ENCODE data around the gene ITGB5.

Gene ITGB5

DNA sequence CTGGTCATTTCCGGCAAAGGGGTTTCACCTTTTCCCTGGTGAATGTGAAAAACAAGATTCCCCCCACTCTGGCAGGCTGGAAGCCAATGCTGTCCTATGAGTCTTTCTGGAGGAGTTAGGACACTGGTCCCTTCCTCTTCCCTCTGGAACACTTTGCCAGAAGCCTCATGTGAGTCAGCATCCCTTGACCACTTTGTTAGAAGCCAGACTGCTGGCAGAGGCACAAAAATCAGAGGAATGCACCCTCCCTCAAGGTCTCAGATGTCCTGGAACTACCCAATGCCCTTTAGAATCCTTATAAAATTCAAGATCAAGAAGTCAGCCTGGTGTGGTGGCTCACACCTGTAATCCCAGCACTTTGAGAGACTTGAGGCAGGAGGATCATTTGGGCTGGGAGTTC, 26.6 kb downstream of the ITGB5 start:
- DNase-seq = no peak

DNA sequence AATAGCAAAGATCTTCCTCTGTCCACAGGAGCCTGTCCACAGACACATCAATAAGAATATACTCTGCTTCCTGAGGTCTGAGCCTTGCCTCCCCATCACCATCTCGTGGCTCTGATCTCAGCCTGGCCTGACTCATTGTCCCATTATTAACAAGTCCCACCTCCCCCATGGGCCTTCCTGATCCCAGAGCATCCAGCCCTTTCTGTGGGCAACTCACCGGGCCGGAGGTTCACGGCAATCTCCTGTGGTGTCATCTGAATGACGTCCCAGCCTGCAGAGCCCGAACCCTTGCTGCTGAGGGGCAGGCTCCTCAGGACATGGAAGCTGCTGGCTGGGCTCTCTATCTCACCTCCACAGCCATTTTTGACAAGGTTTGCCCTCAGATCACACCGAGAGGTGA, 28.1 kb downstream of the ITGB5 start:
- DNase-seq = no peak

DNA sequence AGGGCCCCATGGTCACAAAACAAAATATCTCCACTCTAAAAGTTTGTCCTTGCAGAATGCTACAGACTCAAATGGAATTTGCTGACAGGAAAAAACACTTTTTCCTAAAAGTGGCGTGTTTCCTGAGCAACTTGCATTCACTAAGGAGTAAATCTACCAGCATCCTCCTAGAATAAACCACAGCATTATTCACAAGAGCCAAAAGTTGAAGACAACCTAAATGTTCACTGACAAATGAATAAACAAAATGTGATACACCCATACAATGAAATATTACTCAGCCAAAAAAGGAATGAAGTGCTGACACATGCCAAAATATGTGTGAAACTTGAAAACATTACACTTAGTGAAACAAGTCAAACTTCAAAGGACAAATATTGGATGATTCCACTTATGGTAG, 28.9 kb downstream of the ITGB5 start:
- no peak for DNase-seq

DNA sequence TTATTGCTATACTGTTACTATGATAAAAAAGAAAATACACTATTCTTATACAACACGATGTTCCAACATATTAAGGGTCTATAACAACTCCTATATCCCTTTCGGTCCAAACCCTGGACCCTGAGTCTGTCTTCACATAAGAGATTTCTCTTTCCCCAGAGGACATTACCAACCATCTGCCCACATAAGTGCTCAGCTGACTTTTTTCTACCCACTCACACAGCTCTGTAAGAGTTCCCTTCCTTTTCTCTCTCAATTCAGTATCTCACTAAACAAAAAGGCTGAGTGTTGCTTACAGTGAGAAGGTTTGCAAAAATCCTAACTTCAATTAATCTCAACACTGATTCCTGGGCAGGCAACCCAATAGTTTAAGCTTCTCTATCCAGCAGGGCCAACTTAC, 30.5 kb downstream of the ITGB5 start:
- DNase-seq = no peak

DNA sequence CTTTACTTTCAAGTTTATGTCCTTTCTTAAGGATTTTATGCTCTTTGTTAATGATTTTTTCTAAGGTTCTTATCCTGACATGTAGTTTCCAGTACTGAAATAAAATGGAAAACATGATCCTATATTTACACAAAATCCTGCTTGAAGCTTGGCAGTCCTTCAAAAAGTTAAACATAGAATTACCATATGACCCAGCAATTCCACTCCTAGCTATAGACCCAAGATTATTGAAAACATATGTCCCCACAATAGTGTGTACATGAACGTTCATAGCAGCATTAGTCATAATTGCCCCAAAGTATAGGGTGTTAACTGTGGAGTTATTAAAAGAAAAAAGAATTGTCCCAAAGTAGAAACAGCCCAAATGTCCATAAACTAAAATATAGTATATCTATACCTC, 33.2 kb downstream of the ITGB5 start:
- DNase-seq = no peak

DNA sequence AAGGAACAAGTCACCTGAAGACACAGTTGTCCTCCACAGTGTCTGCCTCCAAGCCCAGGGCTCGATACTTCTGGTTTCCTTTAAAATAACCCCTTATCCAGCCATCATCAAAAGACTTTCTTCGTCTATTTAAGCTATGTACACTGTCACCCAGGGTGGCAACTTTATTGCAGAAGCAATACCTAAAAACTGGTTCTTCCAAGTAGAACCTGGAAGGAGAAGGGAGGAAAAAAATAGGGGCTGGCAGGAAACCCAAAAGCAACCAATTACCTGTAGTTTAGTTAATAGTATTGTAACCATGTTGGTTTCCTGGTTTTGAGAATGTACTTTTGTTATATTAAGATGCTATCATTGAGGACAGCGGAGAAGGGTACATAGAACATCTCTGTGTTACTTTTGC, 33.7 kb downstream of the ITGB5 start:
- no peak for DNase-seq

DNA sequence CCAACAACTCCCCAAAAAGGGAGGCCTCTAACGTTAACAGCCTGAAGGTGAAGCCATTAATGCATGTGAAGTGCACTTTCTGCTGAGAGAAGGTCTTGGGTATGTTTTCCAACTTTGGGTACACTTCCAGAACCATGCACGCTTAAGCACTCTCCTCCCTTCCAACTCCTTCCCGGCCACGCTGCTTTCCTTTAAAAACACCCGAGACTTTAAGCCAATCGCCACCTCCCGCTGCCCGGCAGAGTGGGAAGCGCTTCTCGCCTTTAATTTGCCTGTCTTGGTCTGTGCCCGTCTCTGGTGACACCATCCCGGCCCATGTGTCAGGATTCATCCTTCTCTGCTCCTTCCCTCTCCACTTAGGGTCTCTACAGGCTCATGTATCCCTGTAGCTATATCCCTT, 35.3 kb downstream of the ITGB5 start:
- no peak for DNase-seq

DNA sequence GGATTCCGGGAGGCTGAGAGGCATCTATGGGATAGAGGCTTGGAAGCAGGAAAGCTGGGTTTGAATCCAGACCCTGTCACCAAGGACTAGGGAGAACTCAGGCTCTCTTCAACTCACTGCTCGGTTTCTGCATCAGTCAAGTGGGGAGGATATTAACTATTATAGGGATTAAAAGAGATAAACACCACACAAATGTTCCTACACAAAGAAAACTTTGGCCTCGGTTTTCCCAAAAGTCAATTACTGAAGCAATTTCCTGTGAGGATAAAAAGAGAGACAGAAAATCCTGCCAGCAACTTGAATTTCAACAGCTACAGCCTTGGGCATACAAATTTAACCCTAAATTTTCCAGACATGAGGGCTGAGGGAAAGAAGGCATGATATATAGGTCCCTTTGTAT, 36.0 kb downstream of the ITGB5 start:
- no peak for DNase-seq

DNA sequence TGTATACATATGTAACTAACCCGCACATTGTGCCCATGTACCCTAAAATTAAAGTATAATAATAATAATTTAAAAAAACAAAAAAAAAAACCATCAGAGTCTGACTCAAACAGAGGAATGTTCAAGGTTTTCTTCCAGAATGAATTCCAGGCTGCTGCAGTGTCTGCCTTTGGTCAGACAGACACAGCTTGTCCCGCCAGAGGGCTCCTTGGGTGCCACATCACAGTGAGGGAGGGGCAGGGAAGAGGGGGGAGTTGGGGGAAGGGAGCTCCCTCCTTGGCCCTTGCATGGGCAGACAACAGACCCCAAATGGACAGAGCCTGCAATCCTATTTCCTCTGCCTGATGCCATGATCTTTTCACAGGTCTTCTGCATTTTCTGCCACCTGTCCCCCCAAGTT, 36.5 kb downstream of the ITGB5 start:
- DNase-seq = no peak

DNA sequence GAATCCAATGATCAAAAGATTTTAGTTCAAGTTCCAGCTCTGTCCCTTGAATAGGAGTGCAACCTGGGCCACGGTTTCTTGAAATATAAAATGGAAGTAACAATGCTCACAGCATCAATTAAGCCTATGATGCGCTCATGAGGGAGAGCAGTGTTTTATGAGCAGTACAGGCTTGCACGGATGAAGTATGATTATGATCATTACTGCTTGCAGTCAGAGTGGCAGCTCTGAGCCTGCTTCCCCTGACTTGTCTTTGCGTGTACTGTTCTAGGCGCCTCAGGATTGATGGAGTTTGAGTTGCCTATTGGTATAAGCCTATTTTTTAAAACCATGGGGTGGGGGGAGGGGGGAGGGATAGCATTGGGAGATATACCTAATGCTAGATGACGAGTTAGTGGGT, 37.0 kb downstream of the ITGB5 start:
- no peak for DNase-seq

DNA sequence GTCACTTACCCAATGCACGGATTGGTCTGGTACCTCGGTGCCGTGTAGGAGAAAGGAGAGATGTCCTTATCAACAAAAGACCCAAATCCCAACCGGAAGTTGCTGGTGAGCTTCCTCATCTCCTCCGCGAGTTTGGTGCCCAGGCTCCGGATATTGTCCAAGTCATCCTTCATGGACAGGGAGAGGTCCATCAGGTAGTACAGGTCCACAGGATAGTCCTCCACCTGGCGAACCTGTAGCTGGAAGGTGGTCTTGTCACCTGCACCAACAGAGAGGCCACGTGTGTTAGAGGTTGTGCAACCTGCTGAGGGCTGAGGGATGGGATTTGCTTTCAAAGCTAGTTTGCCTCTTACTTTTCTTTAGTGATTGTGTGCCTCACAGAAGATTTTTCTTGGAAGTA, 38.9 kb downstream of the ITGB5 start:
- DNase-seq = no peak

DNA sequence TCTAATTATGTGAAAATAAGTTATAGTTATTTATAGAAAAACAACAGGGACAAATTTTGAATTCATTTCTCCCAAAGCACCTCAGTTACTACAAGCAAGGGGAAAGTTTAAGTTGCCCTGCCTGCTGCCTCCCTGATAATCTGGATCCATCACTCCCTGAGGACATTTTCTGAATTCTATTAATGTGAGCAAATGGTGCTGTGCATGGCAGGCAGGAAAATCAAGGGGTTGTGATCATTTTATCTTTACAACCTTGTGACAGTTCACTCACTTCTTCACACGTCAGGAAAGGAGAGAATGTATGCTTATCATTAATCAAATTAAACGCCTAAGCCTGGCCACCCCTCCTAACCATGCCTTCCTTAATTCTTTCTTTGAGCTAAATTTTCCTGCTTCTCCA, 39.3 kb downstream of the ITGB5 start:
- DNase-seq = no peak

DNA sequence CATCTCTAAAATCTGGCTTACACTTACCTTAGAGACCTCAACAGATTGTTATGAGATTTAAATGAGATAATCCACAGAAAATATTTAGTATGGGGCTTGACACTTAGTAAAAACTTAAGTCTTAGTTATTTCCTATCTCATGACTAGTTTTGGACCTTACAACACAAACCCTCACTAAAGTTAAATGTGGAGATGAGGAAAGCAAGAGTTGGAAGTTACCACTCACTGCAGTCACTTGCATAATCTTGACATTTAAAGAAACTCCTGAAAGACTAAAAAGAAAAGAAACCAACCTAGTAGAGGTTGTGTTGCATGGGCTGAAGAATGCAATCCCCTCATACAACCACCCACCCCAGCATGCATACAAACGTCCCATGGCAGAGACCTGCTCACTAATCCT, 40.1 kb downstream of the ITGB5 start:
- no peak for DNase-seq

DNA sequence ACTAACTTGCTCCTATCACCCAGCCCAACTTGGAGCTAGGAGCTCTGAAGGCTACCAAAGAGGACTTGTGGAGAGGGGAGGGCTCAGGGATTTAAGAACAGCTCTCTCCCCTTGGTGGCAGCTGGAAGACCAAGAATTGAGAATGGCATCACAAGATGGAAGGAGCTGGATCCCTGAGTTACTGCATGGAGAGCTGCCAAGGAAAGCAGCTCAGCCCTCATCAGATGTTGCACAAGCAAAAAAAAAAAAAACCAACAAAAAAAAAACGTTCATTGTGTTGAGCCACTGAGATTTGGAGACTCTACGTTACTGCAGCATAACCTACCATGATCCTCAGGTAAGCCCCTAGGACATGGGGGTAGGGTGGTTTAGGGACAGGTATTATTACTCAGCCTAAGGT, 41.0 kb downstream of the ITGB5 start:
- DNase-seq = no peak

DNA sequence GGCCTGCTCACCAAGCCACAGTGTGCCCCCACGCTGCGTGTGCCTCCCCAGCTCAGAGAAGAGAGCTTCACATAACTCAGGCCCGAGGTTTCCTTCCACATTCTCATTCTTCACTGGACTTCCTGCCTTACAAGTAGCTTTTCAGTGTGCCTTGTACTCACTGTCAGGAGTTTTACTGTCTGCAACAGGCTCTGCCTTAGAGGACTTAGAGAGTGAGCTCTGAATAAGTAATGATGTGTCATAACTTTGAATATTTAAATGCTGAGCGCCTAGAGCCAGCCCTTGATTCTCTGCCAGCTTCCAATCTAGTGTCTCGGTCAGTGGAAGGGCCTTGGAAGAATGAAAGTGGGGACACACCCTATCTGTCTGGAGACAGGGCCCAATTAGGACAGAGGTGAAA, 41.8 kb downstream of the ITGB5 start:
- no peak for DNase-seq

DNA sequence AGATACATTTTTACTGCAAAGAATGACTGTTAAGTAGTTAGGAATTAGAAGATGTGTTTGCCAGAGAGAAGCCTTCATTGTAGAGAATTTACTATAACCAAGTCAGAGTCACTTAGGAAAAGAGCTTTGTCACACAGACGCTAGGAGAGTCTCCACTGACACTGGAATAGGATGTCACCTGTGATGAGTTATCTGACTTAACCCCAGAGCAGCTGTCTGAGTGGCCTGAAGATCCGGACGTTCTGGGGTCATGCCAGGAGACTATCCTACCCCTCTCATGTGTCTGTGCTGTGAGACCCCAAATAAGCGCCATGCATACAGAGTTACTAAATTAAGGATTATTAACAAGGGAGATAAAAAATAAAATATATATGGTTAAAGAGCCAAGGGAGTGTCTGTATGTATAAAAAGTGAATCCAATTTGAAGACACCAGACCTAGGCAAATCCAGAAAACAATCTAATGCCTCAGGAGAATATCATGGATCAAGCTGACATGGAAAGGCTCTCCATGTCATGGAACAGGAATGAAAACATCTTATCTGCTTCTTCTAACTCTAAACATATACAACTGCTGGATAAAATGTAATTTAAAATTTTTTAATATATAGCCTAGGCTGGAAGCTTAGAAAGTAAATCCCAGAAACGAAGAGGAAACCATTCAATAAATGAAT, 43.5 kb downstream of the ITGB5 start:
- DNase-seq = no peak

DNA sequence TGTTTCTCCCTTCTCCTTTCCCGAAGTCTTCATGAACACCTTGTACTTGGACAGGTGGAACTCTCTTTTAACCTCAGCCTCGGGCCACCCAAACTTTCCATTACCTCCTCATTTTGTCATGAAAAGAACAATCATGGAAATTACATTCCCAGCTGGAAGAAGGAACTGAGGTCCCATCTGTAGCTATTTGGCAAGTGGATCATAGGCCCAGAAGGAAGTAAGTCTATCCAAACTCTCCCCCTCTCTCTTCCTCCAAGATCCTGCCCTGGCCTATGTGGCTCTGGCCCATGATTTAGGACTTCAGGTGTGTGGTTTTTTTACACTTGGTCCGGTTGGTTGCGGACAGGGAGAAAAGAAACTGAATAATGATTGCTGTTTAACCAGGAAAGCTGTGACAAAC, 44.1 kb downstream of the ITGB5 start:
- DNase-seq = no peak

DNA sequence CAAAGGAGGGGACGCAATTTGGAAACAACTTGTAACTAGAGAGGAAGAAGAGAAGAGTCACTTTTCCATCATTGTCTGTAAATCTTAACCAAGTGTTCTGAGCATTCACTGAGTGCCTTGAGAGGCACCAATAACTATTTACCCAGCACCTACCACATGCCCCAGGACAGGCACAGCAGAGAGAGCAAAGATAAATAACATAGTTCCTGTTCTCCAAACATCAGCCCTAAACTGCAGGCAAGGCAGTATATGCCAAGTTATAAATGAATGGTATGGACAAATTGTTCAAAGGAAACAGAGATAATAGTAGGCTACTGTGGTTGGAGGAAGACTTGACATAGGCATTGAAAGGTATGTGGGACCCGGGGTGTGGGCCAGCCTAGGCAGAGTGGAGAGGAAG, 45.6 kb downstream of the ITGB5 start:
- DNase-seq = no peak

DNA sequence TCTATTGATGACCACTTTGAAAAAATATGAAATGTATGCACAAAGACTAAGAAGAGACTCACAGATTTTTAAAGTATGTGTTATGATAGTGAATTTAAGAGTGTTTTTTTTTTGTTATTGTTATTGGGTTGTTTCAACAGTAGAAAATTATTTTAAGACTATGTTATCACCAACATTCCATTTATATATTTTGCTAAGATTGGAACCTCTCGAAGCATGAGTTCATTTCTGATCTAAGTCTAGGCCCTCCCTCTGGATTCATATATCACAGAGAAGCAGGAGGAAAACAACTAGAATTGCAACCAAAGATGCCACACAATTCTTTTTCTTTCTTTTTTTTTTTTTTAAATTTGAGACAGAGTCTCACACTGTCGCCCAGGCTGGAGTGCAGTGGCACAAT, 46.8 kb downstream of the ITGB5 start:
- DNase-seq = no peak

DNA sequence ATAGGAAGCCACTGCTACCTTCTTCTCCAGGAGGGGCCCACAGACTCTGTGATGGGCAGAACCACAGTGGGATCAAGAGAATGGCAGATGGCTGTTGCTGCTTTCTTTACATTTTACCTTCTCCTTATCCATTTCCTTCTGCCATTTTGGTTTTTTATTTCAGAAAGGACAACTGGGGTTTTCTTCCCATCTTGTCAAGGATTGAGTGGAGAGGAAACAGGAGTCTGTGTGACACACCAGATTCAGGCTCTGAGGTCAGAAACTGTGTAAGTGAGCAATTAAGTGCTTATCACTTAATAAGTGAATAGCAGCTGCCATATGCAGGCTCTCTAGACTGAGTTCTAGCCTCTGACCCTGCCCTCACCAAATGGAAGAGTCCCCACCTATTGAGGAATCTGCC, 47.3 kb downstream of the ITGB5 start:
- no peak for DNase-seq

DNA sequence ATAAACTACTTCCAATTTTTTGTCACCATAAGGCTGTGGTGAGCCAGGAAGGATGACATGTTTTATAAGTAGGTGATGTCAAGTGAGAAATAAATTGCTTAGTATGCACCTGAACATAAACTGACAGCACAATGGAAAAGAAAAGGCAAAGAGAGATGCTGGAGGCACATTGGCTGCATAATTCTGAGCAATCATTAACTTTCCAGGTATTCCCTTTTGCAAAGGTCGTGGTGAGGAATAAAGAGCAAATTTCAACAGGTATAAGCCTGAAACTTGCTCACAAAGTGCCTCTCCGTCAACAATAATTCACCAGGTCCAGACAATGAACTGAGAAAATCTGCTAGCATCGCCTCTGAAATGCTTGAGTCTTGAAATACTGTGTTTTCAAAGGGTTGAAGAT, 48.2 kb downstream of the ITGB5 start:
- no peak for DNase-seq

DNA sequence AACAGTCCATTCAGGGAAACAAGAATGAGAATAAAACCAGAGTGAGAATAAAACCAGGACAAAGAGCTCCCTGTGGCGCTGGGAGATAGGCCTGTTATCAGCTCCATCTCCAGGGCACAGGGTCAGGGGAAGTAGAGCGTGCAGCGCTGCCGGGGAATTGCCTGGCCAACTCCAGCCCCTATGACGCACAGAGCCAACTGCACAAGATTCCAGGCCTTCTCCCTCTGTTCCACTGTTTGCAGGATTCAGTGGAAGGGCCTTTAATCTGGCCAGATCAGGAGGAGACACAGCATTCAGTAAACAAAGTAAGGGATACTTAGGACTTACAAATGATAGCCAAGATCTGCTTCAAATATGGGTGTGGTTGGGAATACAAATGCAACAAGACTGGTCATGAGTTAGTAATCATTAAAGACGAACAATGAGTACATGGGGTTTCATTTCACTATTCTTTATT, 49.4 kb downstream of the ITGB5 start:
- DNase-seq = no peak

DNA sequence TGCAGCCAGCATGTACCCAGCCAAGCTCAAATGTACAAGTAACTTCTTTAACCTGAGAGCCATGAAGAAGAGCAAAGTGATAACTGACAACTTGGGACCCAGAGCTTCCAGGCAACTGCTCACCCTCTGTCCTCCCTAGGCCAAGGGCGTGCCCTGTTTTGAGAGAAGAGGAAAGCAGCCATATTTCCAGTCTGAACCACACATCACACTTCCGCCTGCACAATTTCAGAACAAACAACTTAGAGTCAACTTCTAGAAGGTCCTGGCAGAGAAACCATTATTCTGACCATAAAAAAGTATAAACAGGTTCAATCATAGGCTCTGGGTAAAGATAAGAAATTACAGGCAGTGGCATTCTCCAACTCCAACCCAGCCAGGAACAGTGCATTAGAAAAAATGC, 50.1 kb downstream of the ITGB5 start:
- DNase-seq = no peak

DNA sequence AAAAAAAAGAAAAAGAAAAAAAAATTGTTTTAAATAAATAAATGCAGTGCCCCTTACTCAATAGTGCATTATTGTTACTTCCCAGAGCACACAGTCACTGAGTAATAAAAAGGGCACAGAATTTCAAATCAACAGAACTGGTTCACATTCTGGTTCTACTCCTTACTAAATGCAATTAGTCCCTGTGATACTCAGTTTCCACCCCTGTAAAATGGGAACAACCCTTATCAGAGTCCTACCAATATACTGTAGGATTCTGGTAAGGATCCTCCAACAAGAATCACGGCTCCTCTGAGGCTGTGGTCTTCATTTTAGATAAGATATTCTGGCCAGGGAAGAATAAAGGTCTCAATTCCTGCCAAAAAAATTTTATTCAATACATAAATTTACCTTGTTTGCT, 50.7 kb downstream of the ITGB5 start:
- no peak for DNase-seq

Measured in activated naive CD4-positive, alpha-beta T cell treated with Interleukin-2 at 50 U/mL for 16 hours (primary cell).